SIG-M5 (cell line): Measurements from ENCODE around the gene CCL28.

Experiments
- DNase-seq: peaks from one replicate; lab custom pipeline; 2025; lab: John Stamatoyannopoulos, UW

The CCL28 gene

GRCh38 chr5:43357067-43357466 is 55.1 kb downstream of the CCL28 start:
- no peak for DNase-seq

- no peak for DNase-seq
Observed at GRCh38 chr5:43354774-43355173, 57.4 kb downstream of the CCL28 start.

GRCh38 chr5:43353668-43354067 is 58.5 kb downstream of the CCL28 start:
- DNase-seq: no peak

- DNase-seq: no peak
Observed at GRCh38 chr5:43352915-43353314, 59.3 kb downstream of the CCL28 start.

GRCh38 chr5:43352131-43352530 is 60.1 kb downstream of the CCL28 start:
- no peak for DNase-seq

GRCh38 chr5:43348861-43349363 is 63.3 kb downstream of the CCL28 start:
- no peak for DNase-seq

GRCh38 chr5:43348207-43348606 is 64.0 kb downstream of the CCL28 start:
- DNase-seq: no peak

GRCh38 chr5:43338862-43339261 is 73.3 kb downstream of the CCL28 start:
- peak; percentile 89 for DNase-seq

GRCh38 chr5:43336159-43336558 is 76.0 kb downstream of the CCL28 start:
- no peak for DNase-seq

GRCh38 chr5:43335681-43336080 is 76.5 kb downstream of the CCL28 start:
- no peak for DNase-seq

- no peak for DNase-seq
Observed at GRCh38 chr5:43332401-43332800, 79.8 kb downstream of the CCL28 start.
